Esophagus squamous epithelium (tissue), 5 donors: Measurements from ENCODE around the gene CNTNAP2. TPM values are rescaled to one million over a fixed set of nuclear protein-coding genes. Genes with fewer than 3 reads are reported as not detected.

Source experiments
- DNase-seq: peaks from one replicate; lab custom pipeline; 2025; lab: John Stamatoyannopoulos, UW
- H3K27ac ChIP-seq, 4 donors: fragments of 200-600 bp; sonication (generic); one replicate each; pipeline ENCODE4 v1.5.1; 2016 to 2019; ENCODE audit warnings: mild to moderate bottlenecking in 1 of 4
- H3K27me3 ChIP-seq, 4 donors: fragments of 200-600 bp; sonication (generic); 1 replicate in 3 of 4; 2 replicates in 1 of 4; pipeline versions ENCODE4 v1.5.1 to v1.6.0; 2017 to 2021; ENCODE audit warnings: antibody characterized with exemption in 1 of 4
- H3K36me3 ChIP-seq, 3 donors: fragments of 200-600 bp; sonication (generic); one replicate each; pipeline ENCODE4 v1.5.1; 2016 to 2019
- H3K4me1 ChIP-seq, 3 donors: fragments of 200-600 bp; sonication (generic); one replicate each; pipeline ENCODE4 v1.5.1; 2017 to 2019
- H3K4me3 ChIP-seq, 4 donors: fragments of 200-600 bp; sonication (generic); 1 replicate in 3 of 4; 2 replicates in 1 of 4; pipeline ENCODE4 v1.5.1; 2016 to 2019; ENCODE audit warnings: mild to moderate bottlenecking in 2 of 4, moderate library complexity in 1 of 4
- H3K9me3 ChIP-seq, 3 donors: fragments of 200-600 bp; sonication (generic); one replicate each; pipeline ENCODE4 v1.5.1; 2016 to 2019
- CTCF ChIP-seq, 6 experiments: fragments of 450-650 bp in 4 of 6; fragments of 200-600 bp in 2 of 6; sonication (generic) in 2 of 6; IDR thresholded peaks; one replicate each; pipeline ENCODE4 v1.5.1; 2016 to 2019; ENCODE audit warnings: antibody characterized with exemption in 6 of 6, mild to moderate bottlenecking in 4 of 6, moderate library complexity in 4 of 6
- POLR2A ChIP-seq, 4 donors: fragments of 450-650 bp; IDR thresholded peaks; one replicate each; pipeline ENCODE4 v1.6.1; 2017; ENCODE audit warnings: antibody characterized with exemption in 4 of 4, mild to moderate bottlenecking in 4 of 4, moderate library complexity in 3 of 4
- WGBS, 2 donors: methylation state at CpG; one replicate each; pipeline ENCODE4 v1.1.5; 2018; 5-methylcytosine and 5-hydroxymethylcytosine counted together
- intact Hi-C: fragments of 100-400 bp; cut with DNase I; formaldehyde crosslinking; loops from one replicate; pipeline ENCODE4 v1.15.0; 2022
- total RNA-seq, 4 donors: library from RNA; depleted of rRNA; stranded (reverse); fragments of >200 nt; gene quantifications; one replicate each; pipeline ENCODE4 v1.1.0, GENCODE V29; 2016
- donor health status: DM: yes; HTN: yes; CAD: no.

The CNTNAP2 gene
- total RNA-seq, 4 donors from 2014 or later, result 0.95 to 2.3 (median 1.2) TPM

DNA sequence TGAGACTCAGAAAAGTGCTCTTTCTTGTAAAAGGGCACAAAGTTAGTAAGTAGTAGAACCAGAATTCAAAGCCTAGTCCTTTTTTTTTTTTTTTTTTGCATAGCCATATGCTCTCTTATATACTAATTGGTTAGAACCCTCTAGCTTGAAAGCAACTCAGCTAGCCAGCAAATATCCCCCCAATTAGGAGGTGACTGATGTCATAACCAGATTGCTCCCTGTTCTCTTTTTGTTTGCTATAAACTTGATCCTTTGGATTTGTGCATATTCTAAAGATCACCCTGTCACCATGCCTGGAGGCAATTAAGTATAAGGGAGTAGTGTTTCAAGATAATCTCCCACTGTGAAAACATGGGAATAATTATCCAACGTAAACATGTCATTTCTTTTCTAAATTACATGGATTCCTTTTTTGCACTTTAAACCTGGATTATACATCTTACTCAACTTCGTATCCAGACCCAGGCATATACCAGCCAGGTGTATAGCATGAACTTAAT, 963.4 kb downstream of the CNTNAP2 start:
- H3K36me3 ChIP-seq, result no peaks in the 10 kb centered on the region
- no peaks in the 10 kb centered on the region for H3K9me3 ChIP-seq
- WGBS, 2 donors, result 30 to 42% methylated on average over 2 of the region's 2 CpGs
- DNase-seq, result no peak
- intact Hi-C loops, result no loop called here
- H3K27ac ChIP-seq, result no peak overlapping the region
- TF ChIP-seq POLR2A (IDR thresholded peaks at IDR 0.05) (no peak), CTCF (IDR thresholded peaks at IDR 0.05) (no peak)
- H3K27me3 ChIP-seq, result no peaks in the 10 kb centered on the region
- H3K4me1 ChIP-seq, result no peaks in the 10 kb centered on the region
- no peak overlapping the region for H3K4me3 ChIP-seq

DNA sequence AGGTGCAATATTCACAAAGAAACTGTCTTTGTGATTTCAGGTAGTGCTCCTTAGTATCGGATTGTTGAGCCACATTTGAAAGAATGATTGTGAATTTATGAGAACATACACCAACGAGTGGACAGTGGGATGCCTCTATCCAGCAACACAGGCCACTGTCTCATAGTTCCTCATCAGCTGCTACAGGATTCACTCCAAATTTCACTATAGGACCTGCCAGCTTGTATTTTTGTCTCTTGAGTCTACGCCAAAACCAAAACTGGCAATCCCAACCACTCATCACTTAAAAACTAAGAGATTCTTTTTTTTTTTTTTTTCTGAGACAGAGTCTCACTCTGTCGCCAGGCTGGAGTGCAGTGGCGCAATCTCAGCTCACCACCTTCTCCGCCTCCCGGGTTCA, 964.5 kb downstream of the CNTNAP2 start:
- H3K36me3 ChIP-seq, result no peaks in the 10 kb centered on the region
- TF ChIP-seq CTCF (IDR thresholded peaks at IDR 0.05) (no peak), POLR2A (IDR thresholded peaks at IDR 0.05) (no peak)
- H3K4me1 ChIP-seq, result no peaks in the 10 kb centered on the region
- H3K4me3 ChIP-seq, result no peak overlapping the region
- no peaks in the 10 kb centered on the region for H3K27me3 ChIP-seq
- H3K9me3 ChIP-seq, result no peaks in the 10 kb centered on the region
- intact Hi-C loops, result no loop called here
- no peak for DNase-seq
- 88 to 93% methylated on average over 6 to 7 of the region's 7 CpGs for WGBS, 2 donors
- no peak overlapping the region for H3K27ac ChIP-seq

DNA sequence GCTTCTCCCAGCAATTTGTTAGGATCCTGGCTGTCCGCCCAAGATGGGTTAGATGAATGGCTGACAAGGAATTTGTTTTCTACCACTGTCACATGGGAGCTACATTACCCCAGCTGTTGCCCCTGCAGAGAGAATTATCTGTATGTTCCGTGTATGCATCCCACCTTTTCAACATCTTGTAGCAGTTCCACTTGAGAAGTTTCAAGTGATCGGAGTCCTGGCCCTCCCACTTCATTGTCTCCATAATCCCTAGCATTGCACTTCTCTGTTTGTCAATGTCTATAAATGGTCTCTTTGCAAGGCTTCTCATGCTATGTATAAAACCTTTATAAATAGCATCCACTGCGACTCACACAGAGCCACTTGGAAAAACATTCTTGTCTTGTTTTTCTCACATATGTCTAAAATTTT, 972.5 kb downstream of the CNTNAP2 start:
- no peaks in the 10 kb centered on the region for H3K36me3 ChIP-seq
- H3K27ac ChIP-seq, result no peak overlapping the region
- intact Hi-C loops, result no loop called here
- no peak for DNase-seq
- no peak for TF ChIP-seq CTCF (IDR thresholded peaks at IDR 0.05)
- no peak for TF ChIP-seq POLR2A (IDR thresholded peaks at IDR 0.05)
- no peaks in the 10 kb centered on the region for H3K27me3 ChIP-seq
- peaks cover 0 to 8% (median 0%) of the 10 kb centered on the region in 3 donors for H3K9me3 ChIP-seq
- H3K4me1 ChIP-seq, result no peaks in the 10 kb centered on the region
- WGBS, 2 donors, result 37 to 43% methylated on average over 4 of the region's 4 CpGs
- no peak overlapping the region for H3K4me3 ChIP-seq

GRCh38 chr7:147089608-147090007, 973.0 kb downstream of the CNTNAP2 start:
- Histone ChIP-seq H3K27me3 (no peaks in the 10 kb centered on the region), H3K9me3 (peaks cover 0 to 13% (median 0%) of the 10 kb centered on the region in 3 donors), H3K36me3 (no peaks in the 10 kb centered on the region), H3K27ac (no peak overlapping the region), H3K4me3 (no peak overlapping the region), H3K4me1 (no peaks in the 10 kb centered on the region)
- no peak for DNase-seq
- intact Hi-C loops, result no loop called here
- WGBS, 2 donors, result 75 to 88% methylated on average over 1 of the region's 1 CpG
- TF ChIP-seq POLR2A (IDR thresholded peaks at IDR 0.05) (no peak), CTCF (IDR thresholded peaks at IDR 0.05) (no peak)

- Histone ChIP-seq H3K4me3 (no peak overlapping the region), H3K36me3 (no peaks in the 10 kb centered on the region), H3K27me3 (no peaks in the 10 kb centered on the region), H3K4me1 (no peaks in the 10 kb centered on the region), H3K9me3 (peaks cover 0 to 15% (median 0%) of the 10 kb centered on the region in 3 donors), H3K27ac (no peak overlapping the region)
- no peak for DNase-seq
- 54 to 60% methylated on average over 2 of the region's 2 CpGs for WGBS, 2 donors
- TF ChIP-seq POLR2A (IDR thresholded peaks at IDR 0.05) (no peak), CTCF (IDR thresholded peaks at IDR 0.05) (no peak)
- intact Hi-C loops, result no loop called here
These were observed 980.0 kb downstream of the CNTNAP2 start for GRCh38 chr7:147096629-147097028.
